CD14-positive monocyte (primary cell): ENCODE results near the gene TMEM191C. TPM values are rescaled to one million over a fixed set of nuclear protein-coding genes. Genes with fewer than 3 reads are reported as not detected.
A peak's percentile ranks its signal among the peaks of the same experiment; 100 is the strongest.
"Not testable (repeated sequence)": the region's sequence is repeated elsewhere in the genome, so short reads cannot be mapped to it uniquely, and the experiment has no call there.

Source experiments
- DNase-seq, 3 donors: peaks; one replicate each; pipeline ENCODE4 v3.0.0-alpha.2; 2011 to 2022
- H2AFZ ChIP-seq: 2 replicates; pipeline ENCODE4 v1.6.0; 2012; ENCODE audit warnings: mild to moderate bottlenecking, low read depth, low read length, inconsistent platforms; ENCODE audit not compliant: insufficient read depth, poor library complexity, severe bottlenecking
- H3K27ac ChIP-seq, 2 donors: 1 replicate in 1 of 2; 2 replicates in 1 of 2; pipeline ENCODE4 v1.5.1; 2012 to 2013; ENCODE audit warnings: low read length in 2 of 2, control low read depth in 1 of 2, inconsistent platforms in 1 of 2, low read depth in 1 of 2, mild to moderate bottlenecking in 1 of 2
- H3K27me3 ChIP-seq, 2 donors: one replicate each; pipeline versions ENCODE4 v1.6.0 to v1.6.1; 2011 to 2013; ENCODE audit warnings: low read length in 2 of 2; ENCODE audit not compliant: control insufficient read depth in 2 of 2, insufficient read depth in 2 of 2
- H3K36me3 ChIP-seq, 2 donors: replicated peaks in 1 of 2; 1 replicate in 1 of 2; 2 replicates in 1 of 2; pipeline versions ENCODE4 v1.5.1 to v1.6.1; 2012 to 2013; ENCODE audit warnings: low read length in 2 of 2, control low read depth in 1 of 2, inconsistent platforms in 1 of 2, mild to moderate bottlenecking in 1 of 2; ENCODE audit not compliant: insufficient read depth in 2 of 2, control insufficient read depth in 1 of 2
- H3K4me1 ChIP-seq, 2 donors: 1 replicate in 1 of 2; 2 replicates in 1 of 2; pipeline versions ENCODE4 v1.5.1 to v1.6.1; 2012 to 2013; ENCODE audit warnings: low read length in 2 of 2, control low read depth in 1 of 2, inconsistent platforms in 1 of 2, mild to moderate bottlenecking in 1 of 2, moderate library complexity in 1 of 2; ENCODE audit not compliant: insufficient read depth in 2 of 2, control insufficient read depth in 1 of 2
- H3K4me2 ChIP-seq: replicated peaks from 2 replicates; pipeline ENCODE3; 2012; ENCODE audit warnings: low read length, moderate library complexity, mild to moderate bottlenecking; ENCODE audit not compliant: poor library complexity, severe bottlenecking; ENCODE audit errors: extremely low read depth
- H3K4me3 ChIP-seq, 3 experiments: fragments of 200-600 bp in 1 of 3; sonication (generic) in 1 of 3; replicated peaks in 1 of 3; 1 replicate in 2 of 3; 2 replicates in 1 of 3; pipeline ENCODE4 v1.5.1; 2011 to 2013; ENCODE audit warnings: low read length in 3 of 3, mild to moderate bottlenecking in 3 of 3, control low read depth in 2 of 3, low read depth in 2 of 3, inconsistent platforms in 1 of 3, moderate library complexity in 1 of 3
- H3K79me2 ChIP-seq: 2 replicates; pipeline ENCODE4 v1.6.0; 2012; ENCODE audit warnings: mild to moderate bottlenecking, control low read depth, inconsistent platforms, low read length, moderate library complexity; ENCODE audit not compliant: insufficient read depth
- H3K9ac ChIP-seq: 2 replicates; pipeline ENCODE4 v1.6.0; 2017; ENCODE audit warnings: low read length, mild to moderate bottlenecking; ENCODE audit not compliant: insufficient read depth, poor library complexity, severe bottlenecking
- H3K9me3 ChIP-seq, 2 donors: replicated peaks in 1 of 2; 1 replicate in 1 of 2; 2 replicates in 1 of 2; pipeline versions ENCODE4 v1.5.1 to v1.6.1; 2012 to 2013; ENCODE audit warnings: low read length in 2 of 2, control low read depth in 1 of 2; ENCODE audit not compliant: control insufficient read depth in 1 of 2, insufficient read depth in 1 of 2
- H4K20me1 ChIP-seq: 2 replicates; pipeline ENCODE4 v1.6.0; 2012; ENCODE audit warnings: mild to moderate bottlenecking, low read length, control low read depth, moderate library complexity; ENCODE audit not compliant: insufficient read depth
- H3K27ac Mint-ChIP-seq, 7 donors: one replicate each; pipeline ENCODE4 v1.8.0; 2020; ENCODE audit warnings: mild to moderate bottlenecking in 7 of 7, mixed read lengths in 7 of 7, moderate library complexity in 6 of 7, inconsistent platforms in 2 of 7
- H3K27me3 Mint-ChIP-seq, 3 donors: one replicate each; pipeline ENCODE4 v1.8.0; 2021 to 2022; ENCODE audit warnings: low read depth in 3 of 3, mild to moderate bottlenecking in 3 of 3, mixed read lengths in 3 of 3, moderate library complexity in 3 of 3, inconsistent platforms in 1 of 3
- H3K36me3 Mint-ChIP-seq, 2 donors: one replicate each; pipeline ENCODE4 v1.8.0; 2020; ENCODE audit warnings: mixed read lengths in 2 of 2, inconsistent platforms in 1 of 2, mild to moderate bottlenecking in 1 of 2
- H3K4me1 Mint-ChIP-seq: one replicate; pipeline ENCODE4 v1.8.0; 2020; ENCODE audit warnings: mild to moderate bottlenecking, mixed read lengths
- H3K4me3 Mint-ChIP-seq, 2 donors: one replicate each; pipeline ENCODE4 v1.8.0; 2020; ENCODE audit warnings: mild to moderate bottlenecking in 2 of 2, mixed read lengths in 2 of 2, moderate library complexity in 1 of 2
- H3K9me3 Mint-ChIP-seq, 7 donors: one replicate each; pipeline ENCODE4 v1.8.0; 2020 to 2022; ENCODE audit warnings: mixed read lengths in 7 of 7, mild to moderate bottlenecking in 6 of 7, moderate library complexity in 6 of 7, inconsistent platforms in 2 of 7
- WGBS: methylation state at CpG from one replicate; pipeline ENCODE4 v1.1.5; 2013; ENCODE audit warnings: missing lambda C conversion rate; ENCODE audit not compliant: insufficient coverage; 5-methylcytosine and 5-hydroxymethylcytosine counted together
- intact Hi-C, 2 donors: fragments of 100-400 bp; cut with micrococcal nuclease; formaldehyde crosslinking; loops; one replicate each; pipeline versions ENCODE4 v1.15.0 to v1.15.1; 2023
- polyA plus RNA-seq, 3 donors: library from polyadenylated mRNA; depleted of rRNA in 1 of 3; unstranded in 2 of 3; stranded (reverse) in 1 of 3; fragments of 300-500 nt in 2 of 3; fragments of >200 nt in 1 of 3; fragmentation: Illumina TruSeq in 2 of 3; gene quantifications; 1 replicate in 2 of 3; 2 replicates in 1 of 3; pipeline ENCODE4 v1.2.3, GENCODE V29; 2012 to 2021
- TF ChIP-seq, protein P1 (sequence below): fragments of 200-600 bp; IDR thresholded peaks from one replicate; pipeline ENCODE4 v1.8.0; 2022; ENCODE audit warnings: antibody characterized with exemption, mild to moderate bottlenecking

Gene TMEM191C
- polyA plus RNA-seq, 3 donors, result 1.6 to 4.5 (median 4.0) TPM

DNA sequence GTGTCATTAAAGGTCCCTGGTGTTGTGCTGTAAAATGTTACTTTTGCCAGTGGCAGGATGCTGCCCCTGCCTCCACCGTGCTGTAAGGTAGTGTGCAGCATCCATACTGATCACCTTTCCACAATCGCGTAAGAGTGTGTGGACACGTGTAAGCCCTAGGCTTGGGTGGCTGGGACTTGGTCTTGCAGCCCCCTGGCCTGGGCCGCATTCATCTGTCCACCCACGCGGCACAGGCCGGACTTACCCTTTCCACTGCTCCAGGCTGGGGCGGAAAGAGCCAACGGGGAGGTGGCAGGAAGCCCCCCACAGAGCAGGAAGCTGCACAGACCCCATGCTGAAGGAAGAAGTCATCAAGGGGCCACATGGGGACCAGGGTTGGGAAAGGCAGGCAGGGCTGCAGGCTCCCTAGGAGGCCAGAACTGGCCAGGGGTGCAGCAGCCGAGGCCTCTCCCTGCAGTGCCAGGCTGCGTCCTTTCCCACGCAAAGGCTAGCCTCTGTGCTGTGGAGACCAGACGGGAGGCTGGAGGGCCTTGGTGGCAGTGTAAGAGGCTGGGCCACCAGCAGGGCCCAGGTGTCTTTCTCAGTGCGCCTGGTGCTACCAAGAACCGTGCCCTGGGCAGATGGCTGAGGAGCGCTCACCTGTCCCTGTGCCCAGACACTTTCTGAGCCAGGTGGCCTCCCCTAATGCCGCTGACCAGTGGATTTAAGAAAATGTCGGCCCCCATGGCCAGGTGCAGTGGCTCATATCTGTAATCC lies 11.7 kb upstream of the TMEM191C start:
- no peak overlapping the region for H3K4me2 ChIP-seq
- no peaks in the 10 kb centered on the region for H3K4me1 ChIP-seq
- WGBS, result 94% methylated on average over 18 of the region's 19 CpGs

DNA sequence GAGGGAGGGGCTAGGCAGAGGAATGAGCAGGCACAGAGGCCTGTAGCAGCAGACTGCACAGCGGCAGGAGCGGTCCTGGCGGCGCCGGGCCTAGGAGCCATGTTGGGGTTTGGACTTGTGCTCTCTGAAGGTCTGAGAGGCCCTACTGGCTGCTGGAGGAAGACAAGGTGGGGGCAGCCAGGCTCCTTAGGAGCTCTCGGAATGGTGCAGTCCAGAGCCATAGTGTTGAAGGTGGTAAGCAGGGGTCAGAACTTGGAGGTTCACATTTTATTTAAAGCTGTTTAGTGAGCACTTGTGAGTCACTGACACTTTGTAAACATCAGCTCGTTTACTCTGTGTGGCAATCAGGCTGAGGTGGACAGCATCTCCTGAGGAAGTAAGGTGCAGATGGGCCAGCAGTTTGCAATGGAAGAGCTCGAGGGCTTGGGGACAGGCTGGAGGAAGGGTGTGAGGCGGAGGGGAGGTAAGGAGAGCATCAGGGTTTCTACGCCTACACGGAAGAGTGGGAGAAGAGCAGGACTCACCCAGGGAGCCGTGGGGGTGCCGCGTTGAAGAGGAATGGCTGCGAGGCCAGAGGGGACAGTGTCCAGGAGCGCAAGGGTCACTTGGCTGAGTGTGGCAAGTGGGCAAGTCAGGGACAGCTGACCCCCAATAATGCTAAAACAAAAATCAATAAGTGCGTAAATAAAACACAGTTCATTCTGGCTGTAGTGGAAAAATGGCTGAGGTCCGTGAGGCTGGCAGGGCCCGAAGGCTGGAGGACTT lies 10.0 kb upstream of the TMEM191C start:
- no peaks in the 10 kb centered on the region for H3K36me3 ChIP-seq
- H3K27ac ChIP-seq, result no peak overlapping the region
- peaks cover 2% of the 10 kb centered on the region for H3K4me1 Mint-ChIP-seq
- H3K4me3 ChIP-seq, result no peak overlapping the region
- H4K20me1 ChIP-seq, result no peaks in the 10 kb centered on the region
- H3K4me1 ChIP-seq, result no peaks in the 10 kb centered on the region
- intact Hi-C loops, result no loop called here
- 87% methylated on average over 14 of the region's 19 CpGs for whole genome bisulfite sequencing
- H3K9ac ChIP-seq, result no peak overlapping the region
- DNase-seq, result no peak
- H3K27me3 Mint-ChIP-seq, result peaks cover 0 to 3% (median 1%) of the 10 kb centered on the region in 3 donors
- H3K9me3 Mint-ChIP-seq, result no peaks in the 10 kb centered on the region
- no peak overlapping the region for H2AFZ ChIP-seq
- no peaks in the 10 kb centered on the region for H3K79me2 ChIP-seq
- H3K36me3 Mint-ChIP-seq, result peaks cover 0 to 2% of the 10 kb centered on the region in 2 donors
- H3K27me3 ChIP-seq, result no peaks in the 10 kb centered on the region
- H3K27ac Mint-ChIP-seq, result peak overlapping the region in 3 of 7 donors; percentile 24 to 68 (median 65)
- H3K4me2 ChIP-seq, result no peak overlapping the region
- H3K9me3 ChIP-seq, result no peaks in the 10 kb centered on the region
- no peak overlapping the region for H3K4me3 Mint-ChIP-seq
- TF ChIP-seq, protein P1, sequence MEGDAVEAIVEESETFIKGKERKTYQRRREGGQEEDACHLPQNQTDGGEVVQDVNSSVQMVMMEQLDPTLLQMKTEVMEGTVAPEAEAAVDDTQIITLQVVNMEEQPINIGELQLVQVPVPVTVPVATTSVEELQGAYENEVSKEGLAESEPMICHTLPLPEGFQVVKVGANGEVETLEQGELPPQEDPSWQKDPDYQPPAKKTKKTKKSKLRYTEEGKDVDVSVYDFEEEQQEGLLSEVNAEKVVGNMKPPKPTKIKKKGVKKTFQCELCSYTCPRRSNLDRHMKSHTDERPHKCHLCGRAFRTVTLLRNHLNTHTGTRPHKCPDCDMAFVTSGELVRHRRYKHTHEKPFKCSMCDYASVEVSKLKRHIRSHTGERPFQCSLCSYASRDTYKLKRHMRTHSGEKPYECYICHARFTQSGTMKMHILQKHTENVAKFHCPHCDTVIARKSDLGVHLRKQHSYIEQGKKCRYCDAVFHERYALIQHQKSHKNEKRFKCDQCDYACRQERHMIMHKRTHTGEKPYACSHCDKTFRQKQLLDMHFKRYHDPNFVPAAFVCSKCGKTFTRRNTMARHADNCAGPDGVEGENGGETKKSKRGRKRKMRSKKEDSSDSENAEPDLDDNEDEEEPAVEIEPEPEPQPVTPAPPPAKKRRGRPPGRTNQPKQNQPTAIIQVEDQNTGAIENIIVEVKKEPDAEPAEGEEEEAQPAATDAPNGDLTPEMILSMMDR, result no peak

More for the DNA sequence above, 11.7 kb upstream of the TMEM191C start:
- Mint-ChIP-seq H3K4me3 (no peak overlapping the region), H3K27me3 (peaks cover 0 to 3% (median 1%) of the 10 kb centered on the region in 3 donors), H3K36me3 (peaks cover 0 to 2% of the 10 kb centered on the region in 2 donors), H3K4me1 (peaks cover 2% of the 10 kb centered on the region), H3K9me3 (no peaks in the 10 kb centered on the region), H3K27ac (no peak overlapping the region)
- Histone ChIP-seq H3K27me3 (no peaks in the 10 kb centered on the region), H3K36me3 (no peaks in the 10 kb centered on the region), H2AFZ (no peak overlapping the region), H3K9me3 (no peaks in the 10 kb centered on the region), H4K20me1 (no peaks in the 10 kb centered on the region), H3K27ac (no peak overlapping the region), H3K4me3 (no peak overlapping the region), H3K9ac (no peak overlapping the region), H3K79me2 (no peaks in the 10 kb centered on the region)
- TF ChIP-seq, protein P1, result no peak
- no peak for DNase-seq
- intact Hi-C loops, result no loop called here

GRCh38 chr22:21462672-21463071 lies 4.5 kb upstream of the TMEM191C start:
- H3K27ac ChIP-seq, H3K4me2 ChIP-seq, H3K36me3 Mint-ChIP-seq, H3K79me2 ChIP-seq, H4K20me1 ChIP-seq, H3K27ac Mint-ChIP-seq, DNase-seq, H3K4me3 Mint-ChIP-seq, H3K9me3 Mint-ChIP-seq, H3K4me3 ChIP-seq, H3K4me1 ChIP-seq, H3K4me1 Mint-ChIP-seq, H3K27me3 ChIP-seq, H3K9me3 ChIP-seq, H3K36me3 ChIP-seq, H2AFZ ChIP-seq, intact Hi-C loops, H3K9ac ChIP-seq, H3K27me3 Mint-ChIP-seq: not testable (repeated sequence)
- WGBS, result no CpG with 5 or more reads among the region's 4 CpGs
